HG03457 (cell line): ENCODE results near the gene CRHBP.

ENCODE experiments used
- ATAC-seq: cut with Tn5 transposase; IDR thresholded peaks from one replicate; pipeline ENCODE4 v1.9.1; 2021; ENCODE audit warnings: moderate number of reproducible peaks; ENCODE audit not compliant: unreplicated experiment

CRHBP gene

GRCh38 chr5:77011498-77011897 lies 58.7 kb downstream of the CRHBP start:
- ATAC-seq, result no peak

GRCh38 chr5:77012601-77013000 lies 59.8 kb downstream of the CRHBP start:
- no peak for ATAC-seq

- no peak for ATAC-seq
Observed at GRCh38 chr5:77015938-77016569, 63.2 kb downstream of the CRHBP start.

- ATAC-seq, result no peak
Observed at GRCh38 chr5:77016962-77017361, 64.1 kb downstream of the CRHBP start.

- no peak for ATAC-seq
Observed at GRCh38 chr5:77017668-77018067, 64.8 kb downstream of the CRHBP start.
